CD14-positive monocyte (primary cell): ENCODE data around the gene SMIM20. TPM values are rescaled to one million over a fixed set of nuclear protein-coding genes. Genes with fewer than 3 reads are reported as not detected.

ENCODE experiments used
- DNase-seq, 3 donors: peaks; one replicate each; pipeline ENCODE4 v3.0.0-alpha.2; 2011 to 2022
- H2AFZ ChIP-seq: 2 replicates; pipeline ENCODE4 v1.6.0; 2012; ENCODE audit warnings: mild to moderate bottlenecking, low read depth, low read length, inconsistent platforms; ENCODE audit not compliant: insufficient read depth, poor library complexity, severe bottlenecking
- H3K27ac ChIP-seq, 2 donors: 1 replicate in 1 of 2; 2 replicates in 1 of 2; pipeline ENCODE4 v1.5.1; 2012 to 2013; ENCODE audit warnings: low read length in 2 of 2, control low read depth in 1 of 2, inconsistent platforms in 1 of 2, low read depth in 1 of 2, mild to moderate bottlenecking in 1 of 2
- H3K27me3 ChIP-seq, 2 donors: one replicate each; pipeline versions ENCODE4 v1.6.0 to v1.6.1; 2011 to 2013; ENCODE audit warnings: low read length in 2 of 2; ENCODE audit not compliant: control insufficient read depth in 2 of 2, insufficient read depth in 2 of 2
- H3K36me3 ChIP-seq, 2 donors: replicated peaks in 1 of 2; 1 replicate in 1 of 2; 2 replicates in 1 of 2; pipeline versions ENCODE4 v1.5.1 to v1.6.1; 2012 to 2013; ENCODE audit warnings: low read length in 2 of 2, control low read depth in 1 of 2, inconsistent platforms in 1 of 2, mild to moderate bottlenecking in 1 of 2; ENCODE audit not compliant: insufficient read depth in 2 of 2, control insufficient read depth in 1 of 2
- H3K4me1 ChIP-seq, 2 donors: 1 replicate in 1 of 2; 2 replicates in 1 of 2; pipeline versions ENCODE4 v1.5.1 to v1.6.1; 2012 to 2013; ENCODE audit warnings: low read length in 2 of 2, control low read depth in 1 of 2, inconsistent platforms in 1 of 2, mild to moderate bottlenecking in 1 of 2, moderate library complexity in 1 of 2; ENCODE audit not compliant: insufficient read depth in 2 of 2, control insufficient read depth in 1 of 2
- H3K4me2 ChIP-seq: replicated peaks from 2 replicates; pipeline ENCODE3; 2012; ENCODE audit warnings: low read length, moderate library complexity, mild to moderate bottlenecking; ENCODE audit not compliant: poor library complexity, severe bottlenecking; ENCODE audit errors: extremely low read depth
- H3K4me3 ChIP-seq, 3 experiments: fragments of 200-600 bp in 1 of 3; sonication (generic) in 1 of 3; replicated peaks in 1 of 3; 1 replicate in 2 of 3; 2 replicates in 1 of 3; pipeline ENCODE4 v1.5.1; 2011 to 2013; ENCODE audit warnings: low read length in 3 of 3, mild to moderate bottlenecking in 3 of 3, control low read depth in 2 of 3, low read depth in 2 of 3, inconsistent platforms in 1 of 3, moderate library complexity in 1 of 3
- H3K79me2 ChIP-seq: 2 replicates; pipeline ENCODE4 v1.6.0; 2012; ENCODE audit warnings: mild to moderate bottlenecking, control low read depth, inconsistent platforms, low read length, moderate library complexity; ENCODE audit not compliant: insufficient read depth
- H3K9ac ChIP-seq: 2 replicates; pipeline ENCODE4 v1.6.0; 2017; ENCODE audit warnings: low read length, mild to moderate bottlenecking; ENCODE audit not compliant: insufficient read depth, poor library complexity, severe bottlenecking
- H3K9me3 ChIP-seq, 2 donors: replicated peaks in 1 of 2; 1 replicate in 1 of 2; 2 replicates in 1 of 2; pipeline versions ENCODE4 v1.5.1 to v1.6.1; 2012 to 2013; ENCODE audit warnings: low read length in 2 of 2, control low read depth in 1 of 2; ENCODE audit not compliant: control insufficient read depth in 1 of 2, insufficient read depth in 1 of 2
- H4K20me1 ChIP-seq: 2 replicates; pipeline ENCODE4 v1.6.0; 2012; ENCODE audit warnings: mild to moderate bottlenecking, low read length, control low read depth, moderate library complexity; ENCODE audit not compliant: insufficient read depth
- H3K27ac Mint-ChIP-seq, 7 donors: one replicate each; pipeline ENCODE4 v1.8.0; 2020; ENCODE audit warnings: mild to moderate bottlenecking in 7 of 7, mixed read lengths in 7 of 7, moderate library complexity in 6 of 7, inconsistent platforms in 2 of 7
- H3K27me3 Mint-ChIP-seq, 3 donors: one replicate each; pipeline ENCODE4 v1.8.0; 2021 to 2022; ENCODE audit warnings: low read depth in 3 of 3, mild to moderate bottlenecking in 3 of 3, mixed read lengths in 3 of 3, moderate library complexity in 3 of 3, inconsistent platforms in 1 of 3
- H3K36me3 Mint-ChIP-seq, 2 donors: one replicate each; pipeline ENCODE4 v1.8.0; 2020; ENCODE audit warnings: mixed read lengths in 2 of 2, inconsistent platforms in 1 of 2, mild to moderate bottlenecking in 1 of 2
- H3K4me1 Mint-ChIP-seq: one replicate; pipeline ENCODE4 v1.8.0; 2020; ENCODE audit warnings: mild to moderate bottlenecking, mixed read lengths
- H3K4me3 Mint-ChIP-seq, 2 donors: one replicate each; pipeline ENCODE4 v1.8.0; 2020; ENCODE audit warnings: mild to moderate bottlenecking in 2 of 2, mixed read lengths in 2 of 2, moderate library complexity in 1 of 2
- H3K9me3 Mint-ChIP-seq, 7 donors: one replicate each; pipeline ENCODE4 v1.8.0; 2020 to 2022; ENCODE audit warnings: mixed read lengths in 7 of 7, mild to moderate bottlenecking in 6 of 7, moderate library complexity in 6 of 7, inconsistent platforms in 2 of 7
- WGBS: methylation state at CpG from one replicate; pipeline ENCODE4 v1.1.5; 2013; ENCODE audit warnings: missing lambda C conversion rate; ENCODE audit not compliant: insufficient coverage; 5-methylcytosine and 5-hydroxymethylcytosine counted together
- intact Hi-C, 2 donors: fragments of 100-400 bp; cut with micrococcal nuclease; formaldehyde crosslinking; loops; one replicate each; pipeline versions ENCODE4 v1.15.0 to v1.15.1; 2023
- polyA plus RNA-seq, 3 donors: library from polyadenylated mRNA; depleted of rRNA in 1 of 3; unstranded in 2 of 3; stranded (reverse) in 1 of 3; fragments of 300-500 nt in 2 of 3; fragments of >200 nt in 1 of 3; fragmentation: Illumina TruSeq in 2 of 3; gene quantifications; 1 replicate in 2 of 3; 2 replicates in 1 of 3; pipeline ENCODE4 v1.2.3, GENCODE V29; 2012 to 2021
- TF ChIP-seq, protein P1 (sequence below): fragments of 200-600 bp; IDR thresholded peaks from one replicate; pipeline ENCODE4 v1.8.0; 2022; ENCODE audit warnings: antibody characterized with exemption, mild to moderate bottlenecking

The SMIM20 gene
- polyA plus RNA-seq, 3 donors = 10.4 to 38.1 (median 33.7) TPM

DNA sequence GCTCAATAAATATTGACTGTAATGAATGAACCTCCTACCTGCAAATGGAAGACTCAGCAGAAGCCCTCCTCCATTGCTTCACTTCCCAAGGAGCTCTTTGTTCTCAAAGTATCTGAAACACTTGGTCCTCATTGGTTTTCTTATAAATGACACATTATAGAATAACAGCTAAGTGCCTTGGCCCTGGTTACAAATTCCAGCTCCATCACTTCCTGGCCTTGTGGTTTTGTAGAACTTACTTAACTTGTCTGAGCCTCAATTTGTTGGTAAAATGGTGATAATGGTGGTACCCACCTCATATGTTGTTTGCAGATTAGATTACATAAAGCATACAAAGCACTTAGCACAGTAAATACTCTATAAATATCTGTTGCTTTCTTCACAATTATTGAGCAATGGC lies 25.2 kb upstream of the SMIM20 start:
- Mint-ChIP-seq H3K4me3 (no peak overlapping the region), H3K27ac (no peak overlapping the region), H3K4me1 (peaks cover 19% of the 10 kb centered on the region), H3K9me3 (no peaks in the 10 kb centered on the region), H3K27me3 (peaks cover 0 to 9% (median 2%) of the 10 kb centered on the region in 3 donors), H3K36me3 (no peaks in the 10 kb centered on the region)
- intact Hi-C loops = no loop called here
- Histone ChIP-seq H3K9ac (no peak overlapping the region), H4K20me1 (no peaks in the 10 kb centered on the region), H2AFZ (no peak overlapping the region), H3K36me3 (no peaks in the 10 kb centered on the region), H3K27ac (no peak overlapping the region), H3K4me1 (peaks cover 8% of the 10 kb centered on the region in 2 donors), H3K4me3 (no peak overlapping the region), H3K4me2 (no peak overlapping the region), H3K27me3 (no peaks in the 10 kb centered on the region), H3K9me3 (no peaks in the 10 kb centered on the region), H3K79me2 (no peaks in the 10 kb centered on the region)
- TF ChIP-seq, protein P1, sequence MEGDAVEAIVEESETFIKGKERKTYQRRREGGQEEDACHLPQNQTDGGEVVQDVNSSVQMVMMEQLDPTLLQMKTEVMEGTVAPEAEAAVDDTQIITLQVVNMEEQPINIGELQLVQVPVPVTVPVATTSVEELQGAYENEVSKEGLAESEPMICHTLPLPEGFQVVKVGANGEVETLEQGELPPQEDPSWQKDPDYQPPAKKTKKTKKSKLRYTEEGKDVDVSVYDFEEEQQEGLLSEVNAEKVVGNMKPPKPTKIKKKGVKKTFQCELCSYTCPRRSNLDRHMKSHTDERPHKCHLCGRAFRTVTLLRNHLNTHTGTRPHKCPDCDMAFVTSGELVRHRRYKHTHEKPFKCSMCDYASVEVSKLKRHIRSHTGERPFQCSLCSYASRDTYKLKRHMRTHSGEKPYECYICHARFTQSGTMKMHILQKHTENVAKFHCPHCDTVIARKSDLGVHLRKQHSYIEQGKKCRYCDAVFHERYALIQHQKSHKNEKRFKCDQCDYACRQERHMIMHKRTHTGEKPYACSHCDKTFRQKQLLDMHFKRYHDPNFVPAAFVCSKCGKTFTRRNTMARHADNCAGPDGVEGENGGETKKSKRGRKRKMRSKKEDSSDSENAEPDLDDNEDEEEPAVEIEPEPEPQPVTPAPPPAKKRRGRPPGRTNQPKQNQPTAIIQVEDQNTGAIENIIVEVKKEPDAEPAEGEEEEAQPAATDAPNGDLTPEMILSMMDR = no peak
- DNase-seq = no peak

DNA sequence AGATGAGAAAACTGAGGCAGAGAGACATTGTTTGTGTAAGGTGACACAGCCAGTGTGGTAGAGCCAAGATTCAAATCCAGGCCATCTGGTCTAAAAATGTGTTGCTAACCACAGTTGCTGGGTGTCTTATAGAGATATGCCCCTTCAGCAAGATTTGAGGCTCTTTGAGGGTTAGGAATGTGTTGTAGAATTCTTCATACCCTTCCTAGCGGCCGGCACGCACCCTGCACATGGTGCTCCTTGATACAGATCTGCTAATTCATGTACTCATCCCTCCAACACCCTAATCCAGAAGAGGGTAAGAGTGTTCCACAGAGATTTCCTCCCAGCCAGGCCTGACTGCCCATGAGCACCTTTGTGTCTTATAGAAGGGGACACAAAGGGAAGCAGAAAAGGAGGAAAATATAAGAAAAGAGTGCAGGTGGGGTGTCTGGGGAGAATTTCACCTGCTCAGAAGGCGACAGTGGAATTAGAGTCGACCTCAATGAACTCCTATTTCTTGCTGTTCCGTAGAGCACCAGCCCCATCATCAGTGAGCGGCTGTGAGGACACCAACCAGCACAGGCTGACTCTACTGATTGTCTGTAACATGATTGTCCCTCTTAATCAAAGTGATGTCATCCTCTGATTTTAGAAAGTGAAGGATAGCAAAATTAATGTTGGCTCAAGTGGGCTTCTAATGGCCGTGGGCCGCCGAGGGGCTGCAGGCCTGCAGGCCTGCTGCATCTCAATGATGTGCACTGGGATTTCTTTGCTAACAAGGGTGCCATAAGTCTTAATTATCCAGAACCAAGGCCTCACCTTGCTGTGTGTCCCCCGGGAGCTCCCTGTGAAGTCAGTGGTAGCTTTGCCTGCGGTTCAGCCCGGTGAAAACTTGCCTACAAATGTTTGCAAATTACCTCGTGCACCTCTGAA lies 24.2 kb upstream of the SMIM20 start:
- Histone ChIP-seq H3K4me2 (no peak overlapping the region), H3K4me3 (no peak overlapping the region), H3K27ac (no peak overlapping the region), H2AFZ (no peak overlapping the region), H3K9ac (no peak overlapping the region), H3K27me3 (no peaks in the 10 kb centered on the region), H3K79me2 (no peaks in the 10 kb centered on the region), H3K9me3 (no peaks in the 10 kb centered on the region), H3K36me3 (no peaks in the 10 kb centered on the region), H4K20me1 (no peaks in the 10 kb centered on the region), H3K4me1 (no peaks in the 10 kb centered on the region)
- Mint-ChIP-seq H3K27me3 (peaks cover 0 to 9% (median 4%) of the 10 kb centered on the region in 3 donors), H3K27ac (no peak overlapping the region), H3K4me3 (no peak overlapping the region), H3K36me3 (no peaks in the 10 kb centered on the region), H3K4me1 (peaks cover 9% of the 10 kb centered on the region), H3K9me3 (no peaks in the 10 kb centered on the region)
- TF ChIP-seq, protein P1 = no peak
- intact Hi-C loops = no loop called here
- 99% methylated on average over 8 of the region's 14 CpGs for WGBS
- DNase-seq = no peak
